ENCODE measurements around the gene PTPRS. TPM values are rescaled to one million over a fixed set of nuclear protein-coding genes. Genes with fewer than 3 reads are reported as not detected.

PTPRS gene
- total RNA-seq, 1 donor from 2014 or later = 295 TPM

GRCh38 chr19:5380215-5380919 lies 39.8 kb upstream of the PTPRS start:
- Histone ChIP-seq H3K9me3 (peaks cover 24% of the 10 kb centered on the region), H3K36me3 (no peaks in the 10 kb centered on the region), H3K4me3 (no peak overlapping the region), H3K27ac (no peak overlapping the region), H3K27me3 (no peaks in the 10 kb centered on the region), H3K4me1 (no peaks in the 10 kb centered on the region)
- no peak for TF ChIP-seq CTCF (IDR thresholded peaks at IDR 0.05)
- TF ChIP-seq POLR2AphosphoS5 (IDR thresholded peaks at IDR 0.05; ENCODE audit: insufficient read depth in 1 of 2, low read depth in 1 of 2) = no peak
- DNase-seq (ENCODE audit: extremely low spot score in 2 of 2) = no peak
- intact Hi-C loops (cut with DNase I) = no loop called here

- Histone ChIP-seq H3K4me1 (no peaks in the 10 kb centered on the region), H3K4me3 (no peak overlapping the region), H3K36me3 (no peaks in the 10 kb centered on the region), H3K27ac (no peak overlapping the region), H3K27me3 (no peaks in the 10 kb centered on the region), H3K9me3 (peaks cover 7% of the 10 kb centered on the region)
- no peak for DNase-seq (ENCODE audit: extremely low spot score in 2 of 2)
- intact Hi-C loops (cut with DNase I) = no loop called here
- TF ChIP-seq POLR2A (IDR thresholded peaks at IDR 0.05) (no peak), POLR2AphosphoS5 (IDR thresholded peaks at IDR 0.05; ENCODE audit: insufficient read depth in 1 of 2, low read depth in 1 of 2) (no peak), CTCF (IDR thresholded peaks at IDR 0.05) (no peak)
Measured at GRCh38 chr19:5376928-5377327, 36.3 kb upstream of the PTPRS start.

GRCh38 chr19:5372572-5373200 lies 32.1 kb upstream of the PTPRS start:
- TF ChIP-seq CTCF (IDR thresholded peaks at IDR 0.05) = no peak
- TF ChIP-seq POLR2A (IDR thresholded peaks at IDR 0.05) = no peak
- no peak for TF ChIP-seq POLR2AphosphoS5 (IDR thresholded peaks at IDR 0.05; ENCODE audit: insufficient read depth in 1 of 2, low read depth in 1 of 2)
- Histone ChIP-seq H3K4me3 (no peak overlapping the region), H3K27ac (no peak overlapping the region), H3K9me3 (no peaks in the 10 kb centered on the region), H3K36me3 (no peaks in the 10 kb centered on the region), H3K27me3 (no peaks in the 10 kb centered on the region), H3K4me1 (no peaks in the 10 kb centered on the region)
- intact Hi-C loops (cut with DNase I) = no loop called here
- no peak for DNase-seq (ENCODE audit: extremely low spot score in 2 of 2)

GRCh38 chr19:5369962-5370367 lies 29.4 kb upstream of the PTPRS start:
- Histone ChIP-seq H3K4me3 (no peak overlapping the region), H3K9me3 (no peaks in the 10 kb centered on the region), H3K4me1 (no peaks in the 10 kb centered on the region), H3K27ac (no peak overlapping the region), H3K36me3 (no peaks in the 10 kb centered on the region), H3K27me3 (no peaks in the 10 kb centered on the region)
- no peak for DNase-seq (ENCODE audit: extremely low spot score in 2 of 2)
- TF ChIP-seq POLR2AphosphoS5 (IDR thresholded peaks at IDR 0.05; ENCODE audit: insufficient read depth in 1 of 2, low read depth in 1 of 2) (no peak), CTCF (IDR thresholded peaks at IDR 0.05) (no peak), POLR2A (IDR thresholded peaks at IDR 0.05) (no peak)
- intact Hi-C loops (cut with DNase I) = no loop called here

GRCh38 chr19:5369304-5369703 lies 28.7 kb upstream of the PTPRS start:
- H3K27ac ChIP-seq = no peak overlapping the region
- no peaks in the 10 kb centered on the region for H3K9me3 ChIP-seq
- no peaks in the 10 kb centered on the region for H3K36me3 ChIP-seq
- intact Hi-C loops (cut with DNase I) = no loop called here
- no peaks in the 10 kb centered on the region for H3K27me3 ChIP-seq
- TF ChIP-seq POLR2AphosphoS5 (IDR thresholded peaks at IDR 0.05; ENCODE audit: insufficient read depth in 1 of 2, low read depth in 1 of 2) (no peak), CTCF (IDR thresholded peaks at IDR 0.05) (no peak), POLR2A (IDR thresholded peaks at IDR 0.05) (no peak)
- no peak overlapping the region for H3K4me3 ChIP-seq
- no peak for DNase-seq (ENCODE audit: extremely low spot score in 2 of 2)
- no peaks in the 10 kb centered on the region for H3K4me1 ChIP-seq

Data from vagina (tissue), 2 donors.